Islet of Langerhans (tissue), 1 donor: ENCODE results near the gene MYBPC2.

Source experiments
- FAIRE-seq: peaks from one replicate; lab custom pipeline; 2011; peaks lifted over from hg19 to GRCh38; lab: Jason Lieb, UNC

The MYBPC2 gene

GRCh38 chr19:50481351-50482149 lies 48.9 kb downstream of the MYBPC2 start:
- no peak for FAIRE-seq

GRCh38 chr19:50482271-50482855 lies 49.7 kb downstream of the MYBPC2 start:
- no peak for FAIRE-seq

- no peak for FAIRE-seq
These were observed 50.2 kb downstream of the MYBPC2 start for GRCh38 chr19:50482916-50483315.

- no peak for FAIRE-seq
These were observed 52.7 kb downstream of the MYBPC2 start for GRCh38 chr19:50485284-50485955.

- no peak for FAIRE-seq
These were observed 54.3 kb downstream of the MYBPC2 start for GRCh38 chr19:50486823-50487515.

GRCh38 chr19:50488389-50489194 lies 55.9 kb downstream of the MYBPC2 start:
- FAIRE-seq, result no peak

GRCh38 chr19:50489461-50490011 lies 56.8 kb downstream of the MYBPC2 start:
- FAIRE-seq, result no peak

- FAIRE-seq, result no peak
These were observed 57.7 kb downstream of the MYBPC2 start for GRCh38 chr19:50490411-50490811.

- no peak for FAIRE-seq
These were observed 58.3 kb downstream of the MYBPC2 start for GRCh38 chr19:50490991-50491472.

- FAIRE-seq, result no peak
These were observed 59.8 kb downstream of the MYBPC2 start for GRCh38 chr19:50492303-50493052.

GRCh38 chr19:50493171-50493570 lies 60.5 kb downstream of the MYBPC2 start:
- no peak for FAIRE-seq

- FAIRE-seq, result no peak
These were observed 61.7 kb downstream of the MYBPC2 start for GRCh38 chr19:50494186-50495019.

GRCh38 chr19:50495020-50495531 lies 62.4 kb downstream of the MYBPC2 start:
- no peak for FAIRE-seq

GRCh38 chr19:50496189-50497021 lies 63.7 kb downstream of the MYBPC2 start:
- FAIRE-seq, result no peak

GRCh38 chr19:50497022-50497405 lies 64.3 kb downstream of the MYBPC2 start:
- no peak for FAIRE-seq

- no peak for FAIRE-seq
These were observed 65.7 kb downstream of the MYBPC2 start for GRCh38 chr19:50498219-50499056.

- FAIRE-seq, result no peak
These were observed 67.5 kb downstream of the MYBPC2 start for GRCh38 chr19:50500060-50500752.
